Hindlimb muscle (tissue), 1 donor: ENCODE measurements around the gene TNIK. TPM values are rescaled to one million over a fixed set of nuclear protein-coding genes. Genes with fewer than 3 reads are reported as not detected.

Experiments used
- DNase-seq: peaks from one replicate; pipeline ENCODE4 v3.0.0-alpha.2; 2013
- polyA plus RNA-seq: library from polyadenylated mRNA; unstranded; fragments of 120-200 nt; gene quantifications from one replicate; pipeline ENCODE4 v1.2.1, GENCODE V29; 2013; ENCODE audit not compliant: insufficient read length

TNIK gene
- polyA plus RNA-seq, 1 donor, result 49.1 TPM

DNA sequence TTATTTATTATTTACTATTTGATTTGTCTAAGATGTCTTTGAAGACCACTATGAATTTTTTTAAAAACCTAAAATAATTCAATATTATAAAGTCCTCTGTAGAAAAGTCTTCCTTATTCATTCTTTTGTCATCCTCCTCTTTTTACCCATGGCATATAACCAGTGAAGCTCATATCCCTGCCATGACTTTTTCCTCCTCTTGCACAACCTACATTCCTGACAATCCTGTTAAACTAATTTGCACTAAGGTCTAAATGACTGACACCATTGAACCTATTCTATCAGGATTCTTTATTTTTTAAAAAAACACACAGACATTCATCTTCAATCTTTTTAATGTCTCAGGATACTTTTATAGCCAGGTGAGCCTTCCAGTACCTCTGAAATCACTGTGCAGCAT, 273.8 kb downstream of the TNIK start:
- no peak for DNase-seq

DNA sequence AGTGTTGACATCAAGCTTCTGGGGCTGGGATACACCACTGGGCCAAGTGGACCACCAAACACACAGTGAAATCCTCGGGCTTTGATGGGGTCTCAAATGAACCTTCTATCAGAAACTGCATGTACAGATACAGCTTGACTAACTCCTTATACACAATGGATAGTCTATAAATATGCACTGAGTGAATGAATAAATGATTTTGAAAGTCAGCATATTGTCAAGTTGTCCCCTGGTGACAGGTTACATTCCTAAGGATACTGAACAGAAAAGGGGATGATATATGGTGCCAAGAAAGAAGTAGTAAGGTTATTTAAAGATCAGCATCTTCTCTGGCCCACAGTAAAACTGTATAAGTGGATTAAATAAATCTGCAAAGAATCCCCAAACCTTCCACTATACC, 274.2 kb downstream of the TNIK start:
- DNase-seq, result no peak

DNA sequence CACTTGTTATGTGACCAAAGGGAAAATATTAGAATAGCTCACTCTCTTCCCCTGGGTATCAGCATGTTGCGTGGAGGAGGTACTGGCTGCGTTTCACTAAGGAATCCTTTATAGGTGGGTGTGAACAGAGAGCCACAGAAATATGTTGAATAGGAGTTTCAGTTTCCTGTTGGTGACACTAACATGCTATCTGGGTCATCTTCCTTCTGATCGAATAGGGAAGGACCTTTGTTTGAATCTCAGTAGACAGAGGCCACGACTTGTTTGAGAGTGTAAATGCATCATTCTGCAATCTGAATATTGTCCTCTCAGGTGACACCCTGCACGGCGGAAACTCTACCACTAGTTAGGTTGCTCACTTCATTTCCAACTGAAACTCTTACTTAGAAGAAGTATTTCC, 275.8 kb downstream of the TNIK start:
- DNase-seq, result no peak

DNA sequence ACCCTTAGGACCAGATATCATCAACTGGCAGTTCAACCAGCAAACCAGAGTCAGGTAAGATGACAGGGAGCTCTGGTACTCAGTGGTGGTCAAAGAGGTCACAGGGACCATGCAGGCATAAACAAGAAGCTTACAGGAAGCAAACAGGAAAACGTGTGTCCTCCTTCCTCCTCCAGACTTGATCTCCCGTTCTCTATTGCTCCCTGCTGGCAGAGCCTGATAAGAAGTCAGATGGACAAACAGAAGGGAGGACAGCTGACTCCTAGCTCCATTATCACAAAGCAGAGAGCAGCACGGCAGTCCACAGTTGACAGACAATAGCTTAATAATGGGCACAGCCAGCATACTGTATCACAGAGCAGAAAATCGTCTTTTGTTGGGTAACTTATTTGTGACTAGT, 277.2 kb downstream of the TNIK start:
- no peak for DNase-seq

DNA sequence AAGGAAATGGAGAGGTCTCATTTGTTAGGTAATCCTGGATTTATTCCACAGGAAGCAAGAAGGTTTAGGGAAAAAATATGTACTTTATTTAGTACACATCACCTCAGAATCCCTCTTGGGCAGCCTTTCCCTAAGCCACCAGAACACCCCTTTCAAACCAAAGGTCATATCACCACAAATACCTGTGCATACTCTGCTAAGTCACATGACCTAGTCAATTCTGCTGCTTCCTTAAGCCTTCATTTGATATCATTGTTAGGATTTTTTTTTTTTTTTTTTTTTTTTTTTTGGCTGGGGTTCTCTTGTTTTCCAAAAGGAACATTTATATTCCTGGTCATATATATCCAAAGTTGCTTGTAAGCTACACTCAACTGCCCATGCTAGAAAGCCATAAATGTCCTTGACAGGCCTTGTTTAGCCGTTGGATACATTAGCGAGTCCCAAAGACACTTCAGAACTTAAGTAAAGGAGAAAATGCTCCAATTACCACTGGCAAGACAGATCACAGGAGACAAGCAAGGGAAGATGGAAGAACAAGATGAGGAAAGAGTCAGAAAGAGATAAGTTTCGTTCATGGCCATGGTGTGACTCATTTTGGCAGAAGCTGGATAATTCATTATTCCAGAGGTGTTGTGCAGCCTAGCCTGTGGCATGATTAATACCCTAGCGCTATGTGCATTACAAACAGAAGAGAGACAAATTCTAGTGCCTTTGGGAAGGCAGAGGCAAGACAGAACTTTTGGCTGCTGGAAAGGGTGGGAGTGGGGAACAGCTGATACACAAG, 278.1 kb downstream of the TNIK start:
- DNase-seq, result no peak

DNA sequence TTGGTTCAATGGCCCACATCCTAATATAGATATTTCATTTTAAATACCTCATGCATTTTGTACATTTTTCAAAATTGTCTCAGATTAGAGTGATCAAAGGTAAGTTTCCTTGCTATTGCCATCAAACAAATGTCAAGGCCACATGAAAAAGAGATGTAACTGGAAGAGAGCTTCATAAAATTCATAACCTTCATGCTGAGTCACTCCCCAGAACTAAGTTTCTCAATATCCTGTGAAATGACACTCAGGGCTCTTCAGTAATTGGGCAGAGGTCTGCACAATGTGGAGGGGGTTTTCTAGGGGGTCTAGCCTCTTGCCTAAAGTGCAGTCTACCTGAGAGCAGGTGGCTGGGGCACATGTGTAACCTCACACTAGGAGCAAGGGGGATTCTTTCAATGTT, 281.5 kb downstream of the TNIK start:
- no peak for DNase-seq

DNA sequence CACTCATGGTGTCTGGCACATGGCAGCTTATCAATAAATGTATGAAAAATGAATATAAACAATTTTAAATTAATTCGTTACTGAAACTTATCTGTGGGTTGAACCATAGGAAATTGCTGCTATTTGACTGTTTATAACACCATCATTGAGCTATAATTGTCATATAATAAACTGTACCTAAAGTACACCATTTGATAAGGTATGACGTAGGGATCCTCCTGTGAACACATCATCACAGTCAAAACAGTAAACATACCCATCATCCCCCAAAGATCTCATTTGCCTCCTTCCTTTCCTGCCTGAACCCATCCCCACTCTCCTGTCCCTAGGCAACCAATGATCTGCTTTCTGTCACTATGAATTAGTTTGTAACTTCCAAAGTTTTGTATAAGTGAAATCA, 282.7 kb downstream of the TNIK start:
- DNase-seq, result no peak

DNA sequence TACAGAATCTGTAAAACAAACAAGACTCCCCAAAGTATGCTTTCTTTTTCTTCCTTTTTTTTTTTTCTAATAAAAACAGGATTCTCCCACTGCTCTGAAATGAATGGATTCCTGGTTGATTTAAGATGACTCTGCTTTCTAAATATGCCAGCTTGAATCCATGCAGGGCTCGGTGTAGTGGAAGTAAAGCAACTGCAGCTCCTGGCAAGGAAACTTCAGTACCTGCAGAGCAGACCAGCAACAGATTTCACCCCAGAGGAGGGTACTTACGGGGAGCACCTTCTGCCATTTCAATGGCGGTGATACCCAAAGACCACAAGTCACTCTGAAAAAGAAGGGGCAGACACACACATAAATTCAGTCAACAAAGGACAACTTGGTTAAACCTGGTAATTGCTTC, 283.1 kb downstream of the TNIK start:
- DNase-seq, result no peak

DNA sequence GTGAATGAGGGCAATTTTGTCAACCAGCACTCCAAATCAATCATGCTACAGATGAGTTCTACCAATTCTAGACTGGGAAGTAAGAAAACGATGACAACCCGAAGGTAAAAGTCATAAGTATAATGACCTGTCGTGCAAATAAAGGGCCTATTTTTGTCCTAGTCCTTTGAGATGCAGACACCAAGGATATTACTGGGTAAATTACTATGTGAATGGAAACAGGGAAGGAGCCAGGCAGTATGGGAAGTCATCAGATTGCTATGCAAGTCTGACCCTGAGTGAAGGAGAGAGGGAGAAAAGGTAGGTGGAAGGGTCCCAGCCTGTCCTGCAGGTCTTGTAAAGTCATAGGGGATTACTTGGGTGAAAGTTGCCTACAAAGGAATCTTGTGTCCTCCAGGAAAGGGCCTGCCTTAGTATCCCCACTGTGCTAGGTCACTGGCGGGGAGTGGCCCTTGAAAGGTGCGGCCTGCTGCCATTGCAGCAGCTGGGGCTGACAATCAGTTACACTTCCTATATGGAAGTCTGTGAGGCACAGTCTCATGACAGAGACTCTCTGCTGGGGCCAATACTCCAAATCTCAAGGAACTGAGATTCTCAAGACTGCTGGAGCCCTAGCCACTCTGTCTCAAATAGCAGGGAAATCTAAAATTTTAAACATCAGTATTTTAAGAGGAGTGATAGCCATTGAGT, 283.8 kb downstream of the TNIK start:
- DNase-seq, result no peak

DNA sequence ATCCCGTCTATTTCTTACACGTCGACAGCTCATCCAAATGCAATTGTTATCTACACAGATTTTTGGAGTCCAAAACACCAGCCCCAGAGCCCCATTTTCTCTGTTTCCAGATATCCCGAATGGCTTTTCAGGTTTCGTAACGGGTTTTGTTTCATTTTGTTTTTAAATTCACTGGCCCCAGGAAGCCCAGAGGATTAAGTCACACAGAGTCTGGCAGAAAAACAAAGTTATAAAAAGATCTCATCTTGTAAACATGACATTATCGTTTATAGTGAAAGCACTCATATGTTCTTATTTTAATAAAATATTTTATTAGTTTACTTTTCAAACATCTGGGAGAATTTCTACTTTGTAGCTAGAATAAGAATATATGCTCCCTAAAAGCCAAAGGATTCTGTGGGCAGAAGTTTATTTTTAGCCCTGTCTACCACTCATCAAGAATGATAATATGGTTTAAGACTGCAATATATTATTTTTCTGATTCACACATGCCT, 284.4 kb downstream of the TNIK start:
- DNase-seq, result no peak

DNA sequence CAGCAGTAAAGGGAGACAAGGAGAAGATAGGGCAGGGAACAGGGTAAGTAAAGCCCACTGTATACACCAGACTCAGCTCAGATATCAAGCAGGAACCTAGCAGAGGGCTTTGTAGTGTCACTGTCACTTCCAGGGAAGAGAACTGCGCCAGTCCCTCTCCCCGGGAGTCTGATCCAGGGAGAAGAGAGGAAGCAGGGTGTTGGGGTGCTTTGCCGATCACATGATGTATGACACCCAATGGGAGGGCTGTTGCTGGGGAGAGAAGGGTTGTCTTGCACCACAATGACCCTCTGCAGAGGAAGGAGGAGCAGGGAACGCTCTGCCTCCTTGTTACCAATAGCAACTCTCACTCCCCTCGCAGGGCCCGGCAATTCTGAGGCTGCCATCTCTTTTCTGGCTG, 286.5 kb downstream of the TNIK start:
- DNase-seq, result no peak

DNA sequence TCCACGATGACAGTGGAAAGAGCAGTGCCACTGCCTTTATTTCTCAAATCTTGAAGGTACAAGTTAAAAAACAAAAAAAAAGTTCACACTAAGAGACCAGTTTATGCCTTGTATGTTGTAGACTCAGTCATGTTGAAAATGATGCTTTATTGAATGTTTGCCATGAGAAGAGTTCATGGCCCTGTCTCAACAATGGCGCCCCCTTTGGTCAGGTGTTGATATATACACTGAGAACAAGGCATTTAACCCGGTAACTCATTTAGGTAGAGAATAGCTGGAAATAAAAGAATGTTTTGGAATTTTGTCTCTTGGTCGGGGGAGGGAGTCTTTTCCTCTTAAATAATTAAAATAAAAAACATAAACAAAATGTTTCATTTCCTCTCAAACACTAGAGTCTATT, 288.1 kb downstream of the TNIK start:
- DNase-seq, result no peak

DNA sequence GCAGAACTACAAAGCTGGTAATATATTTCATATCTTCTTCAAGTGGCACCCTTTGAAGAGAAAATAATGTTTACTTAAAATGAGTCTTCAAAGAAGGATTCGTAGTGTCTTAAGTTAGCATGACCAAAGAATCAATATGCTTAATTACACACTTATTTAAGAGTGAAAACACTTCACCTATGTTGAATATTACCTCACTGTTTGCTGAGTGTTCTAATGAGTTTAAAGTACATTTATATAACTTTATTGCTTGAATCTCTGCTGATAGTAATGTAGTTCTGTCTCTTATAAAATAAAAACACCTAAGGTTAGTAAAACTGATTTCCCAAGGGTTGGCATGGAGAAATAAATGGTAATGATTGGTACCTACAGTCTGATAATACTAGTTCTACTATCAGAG, 290.3 kb downstream of the TNIK start:
- no peak for DNase-seq

DNA sequence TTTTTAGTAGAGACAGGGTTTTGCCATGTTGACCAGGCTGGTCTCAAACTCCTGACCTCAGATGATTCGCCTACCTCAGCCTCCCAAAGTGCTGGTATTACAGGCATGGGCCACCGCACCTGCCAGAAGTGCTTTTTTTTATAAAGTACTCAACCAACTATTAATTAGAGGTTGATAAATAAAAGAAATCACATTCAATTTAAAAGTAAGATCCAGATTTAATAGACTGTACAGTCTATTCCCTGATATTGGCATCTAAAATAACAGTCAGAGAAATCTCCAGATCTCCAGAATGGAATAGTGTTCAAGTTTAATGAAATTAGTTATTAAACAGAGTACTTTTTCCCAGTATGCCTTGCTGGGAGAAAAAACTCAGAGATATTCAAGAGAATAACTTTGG, 290.8 kb downstream of the TNIK start:
- DNase-seq, result no peak

DNA sequence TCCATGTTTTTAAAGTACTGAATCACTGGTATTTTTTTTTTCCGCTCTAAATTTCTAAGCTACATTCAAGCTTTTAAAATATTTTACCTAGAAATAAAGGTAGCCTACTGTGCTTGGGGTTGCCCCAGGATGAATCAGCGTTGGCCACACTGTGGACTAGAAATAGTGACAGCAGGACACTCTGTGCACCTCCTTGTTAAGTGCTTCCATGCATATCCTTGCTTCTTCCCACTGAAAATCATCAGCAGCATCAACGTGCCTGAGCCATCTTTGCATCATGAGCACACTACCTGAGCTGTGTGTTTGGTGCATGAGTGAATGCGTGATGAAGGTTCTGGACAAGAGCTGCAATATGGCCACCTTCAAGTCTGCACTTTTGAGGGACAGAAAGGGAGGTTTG, 291.7 kb downstream of the TNIK start:
- no peak for DNase-seq

DNA sequence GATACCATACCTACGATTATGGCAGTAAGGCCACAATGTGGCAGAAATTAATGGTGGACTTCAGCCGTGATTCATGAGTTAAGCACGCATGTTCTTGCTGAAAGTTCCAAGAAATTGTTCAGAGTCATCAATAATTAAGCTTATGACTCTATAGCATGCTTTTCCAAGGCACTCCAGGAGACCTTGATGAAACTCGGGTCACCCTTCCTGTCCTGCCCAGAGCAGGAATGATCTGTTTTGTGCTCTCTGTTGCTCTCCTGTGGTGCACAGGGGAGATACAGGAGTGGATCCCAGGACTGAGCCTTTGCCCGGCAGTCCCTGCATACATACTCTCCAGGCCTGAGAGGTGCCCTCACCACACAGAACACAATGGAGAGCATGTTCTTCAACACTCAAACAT, 292.1 kb downstream of the TNIK start:
- DNase-seq, result no peak

DNA sequence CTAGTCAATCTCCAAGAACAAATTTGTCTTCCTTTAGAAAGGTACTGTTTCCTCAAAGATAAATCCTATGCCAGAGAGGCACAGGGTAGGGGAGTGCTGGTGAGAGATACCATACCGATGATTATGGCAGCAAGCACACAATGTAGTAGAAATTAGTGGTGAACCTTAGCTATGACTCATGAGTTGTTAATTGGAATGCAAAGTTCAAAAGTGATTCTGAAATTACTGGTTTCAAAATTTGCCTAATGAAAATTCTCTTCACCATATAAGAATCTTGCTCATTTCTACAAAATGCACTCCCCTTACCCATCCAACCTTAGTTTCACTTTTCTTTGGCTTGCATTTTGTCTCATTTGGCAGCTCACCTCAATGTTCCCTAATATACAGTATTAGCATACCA, 294.2 kb downstream of the TNIK start:
- no peak for DNase-seq

DNA sequence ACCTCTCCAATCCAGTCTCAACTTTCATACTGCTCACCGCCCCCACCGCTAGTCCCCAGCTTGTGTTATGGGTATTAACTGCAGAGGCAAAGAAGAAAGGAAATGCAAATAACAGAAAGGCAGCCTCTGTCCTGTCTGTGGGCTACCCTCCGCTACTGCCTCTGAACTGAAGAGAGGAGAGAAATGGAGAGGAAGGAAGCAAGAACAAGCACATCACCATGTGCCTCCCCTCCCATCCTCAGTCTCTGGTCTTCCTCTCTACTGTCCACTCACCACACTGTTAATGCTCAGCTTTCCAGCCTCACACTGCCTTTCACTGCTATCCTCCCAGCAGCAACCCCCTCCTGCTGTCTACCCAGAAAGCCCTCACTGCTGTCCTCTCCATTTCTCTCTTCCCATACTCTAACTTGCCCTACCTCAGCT, 294.7 kb downstream of the TNIK start:
- DNase-seq, result no peak

DNA sequence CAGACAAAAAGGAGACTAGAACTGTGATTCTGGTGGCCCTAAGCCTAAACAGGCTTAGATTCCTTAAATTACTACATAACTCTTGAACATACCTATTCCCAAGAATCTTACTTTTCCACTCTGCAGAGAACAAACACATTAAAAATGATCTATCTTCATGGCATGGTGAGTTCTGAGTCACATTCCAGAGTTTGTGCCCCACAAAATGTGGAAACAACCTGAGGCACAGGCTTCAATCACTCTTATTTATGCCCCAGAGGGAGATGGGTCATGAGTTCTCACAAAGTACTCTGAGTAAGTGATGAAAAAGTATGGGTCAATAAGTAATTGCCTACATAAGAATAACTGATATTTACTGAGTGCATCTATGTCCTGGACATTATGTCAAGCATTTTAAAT, 296.1 kb downstream of the TNIK start:
- no peak for DNase-seq

DNA sequence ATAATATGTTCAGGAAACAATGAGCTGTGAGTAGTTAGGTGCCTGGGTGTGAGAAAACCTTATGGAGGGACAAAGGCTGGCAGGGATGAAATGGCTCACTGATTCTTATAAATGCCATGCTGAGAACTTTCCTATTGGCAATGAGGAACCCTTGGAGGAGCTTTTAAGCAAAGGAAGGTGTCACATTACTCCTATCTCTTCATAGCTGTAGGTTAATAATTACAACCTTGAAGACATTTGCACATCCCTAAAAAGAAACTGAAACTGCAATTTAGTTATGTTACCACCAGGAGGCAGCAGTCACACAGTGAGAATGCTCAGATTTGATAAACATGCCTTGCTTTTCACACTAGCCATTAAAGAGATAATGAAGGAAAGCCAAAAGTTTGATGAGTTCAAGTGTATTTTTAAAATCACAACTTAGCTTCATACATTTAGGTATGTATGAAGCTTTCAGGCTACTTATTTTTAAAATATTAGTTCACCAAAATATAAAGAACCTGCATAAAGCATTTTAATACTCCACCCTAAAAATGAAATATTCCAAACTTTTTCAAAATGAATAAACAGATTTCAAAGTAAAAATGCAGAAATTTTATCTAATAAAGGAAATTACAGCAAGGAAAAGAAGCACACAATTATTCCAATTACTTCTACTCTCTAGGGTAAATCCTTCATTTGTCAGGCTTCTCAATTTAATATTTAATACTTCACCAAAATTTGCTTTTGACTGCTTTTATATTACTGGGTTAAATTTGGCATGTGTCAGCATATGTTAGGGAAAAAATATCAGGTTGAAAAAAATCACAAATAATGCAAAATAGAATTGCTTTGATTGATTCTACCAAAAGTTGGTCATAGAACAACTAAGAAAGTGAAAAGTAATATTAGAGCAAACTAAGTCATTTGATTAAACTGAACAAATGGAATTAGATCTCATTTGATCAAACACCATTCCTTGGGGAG, 296.8 kb downstream of the TNIK start:
- no peak for DNase-seq

DNA sequence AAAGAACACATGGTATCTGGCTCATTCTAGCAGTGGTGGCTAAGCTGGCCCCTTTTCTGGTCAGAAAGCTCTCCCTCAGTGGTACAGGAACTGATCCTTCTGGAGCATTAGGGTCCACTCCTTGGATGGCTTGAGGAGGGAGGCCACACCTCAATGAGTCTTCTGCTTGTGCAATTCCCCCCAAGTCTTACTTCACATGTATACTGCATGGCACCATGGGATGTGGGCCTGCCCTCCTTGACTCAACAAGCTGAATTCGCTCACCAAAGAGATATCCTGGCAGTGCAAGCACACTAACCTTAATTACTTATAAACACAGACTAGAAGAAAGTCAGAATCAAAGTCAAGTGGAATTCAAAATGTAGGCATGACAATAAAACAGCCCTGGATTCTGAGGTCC, 299.9 kb downstream of the TNIK start:
- DNase-seq, result no peak

DNA sequence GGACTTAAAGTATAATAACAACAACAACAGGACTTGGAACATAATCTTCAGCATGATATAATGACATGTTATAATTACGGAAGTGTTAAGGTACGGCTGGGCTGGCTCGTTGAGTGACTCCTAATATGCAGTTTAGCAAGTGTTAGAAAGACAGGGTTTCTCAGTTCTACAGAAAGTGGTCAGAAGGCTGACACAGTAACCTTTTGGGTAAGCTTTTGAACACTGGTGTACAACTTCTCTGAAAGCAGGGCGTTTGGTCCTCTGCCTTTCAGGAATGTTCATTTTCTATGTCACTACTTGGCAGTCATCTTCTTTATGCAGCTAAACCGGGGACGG, 300.4 kb downstream of the TNIK start:
- DNase-seq, result no peak
